ENCODE measurements around the gene ZNF496. TPM values are rescaled to one million over a fixed set of nuclear protein-coding genes. Genes with fewer than 3 reads are reported as not detected.
"Not testable (repeated sequence)": the region's sequence is repeated elsewhere in the genome, so short reads cannot be mapped to it uniquely, and the experiment has no call there.

ZNF496 gene
- total and polyA plus RNA-seq, 12 donors: 4.3 to 34.9 (median 16.4) TPM

- DNase-seq: no peak
- no peaks in the 10 kb centered on the region for H3K9me3 ChIP-seq (replicated peaks in 1 of 3)
- H3K27ac ChIP-seq: no peak overlapping the region
- intact Hi-C loops (cut with DNase I): no loop called here
- H3K4me1 ChIP-seq (replicated peaks in 1 of 2): no peaks in the 10 kb centered on the region
- H3K4me3 ChIP-seq: no peak overlapping the region
- H3K27me3 ChIP-seq: no peaks in the 10 kb centered on the region
- no peak for TF ChIP-seq POLR2A (IDR thresholded peaks at IDR 0.05)
- no peak for TF ChIP-seq CTCF (IDR thresholded peaks at IDR 0.05)
- H3K36me3 ChIP-seq (replicated peaks in 1 of 2): no peaks in the 10 kb centered on the region
These were observed 62.5 kb downstream of the ZNF496 start for GRCh38 chr1:247269133-247269532.

DNA sequence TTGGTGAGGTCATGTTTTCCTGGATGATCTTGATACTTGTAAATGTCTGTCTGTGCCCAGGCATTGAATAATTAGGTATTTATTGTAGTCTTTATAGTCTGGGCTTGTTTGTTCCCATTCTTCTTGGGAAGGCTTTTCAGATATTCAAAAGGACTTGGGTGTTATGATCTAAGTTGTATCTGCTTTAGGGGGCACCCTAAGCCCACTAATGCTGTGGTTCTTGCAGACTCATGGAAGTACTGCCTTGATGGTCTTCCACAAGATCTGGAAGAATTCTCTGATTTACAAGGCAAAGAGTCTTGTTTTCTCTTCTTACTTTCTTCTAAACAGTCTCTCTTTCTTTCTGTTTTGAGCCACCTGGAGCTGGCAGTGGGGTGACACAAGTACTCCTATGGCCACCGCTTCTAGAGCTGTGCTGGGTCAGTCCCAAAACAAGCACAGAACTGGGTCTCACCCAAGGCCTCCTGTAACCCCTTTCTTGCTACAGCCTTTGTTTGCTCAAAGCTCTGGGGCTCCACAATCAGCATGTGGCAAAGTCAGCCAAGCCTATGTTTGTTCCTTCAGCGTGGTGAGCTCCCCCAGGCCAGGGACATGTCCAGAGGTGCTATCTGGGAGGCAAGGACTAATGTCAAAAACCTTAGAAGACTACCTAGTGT lies 63.1 kb downstream of the ZNF496 start:
- H3K36me3 ChIP-seq (replicated peaks in 1 of 2): no peaks in the 10 kb centered on the region
- H3K9me3 ChIP-seq (replicated peaks in 1 of 3): peaks cover 0 to 1% (median 0%) of the 10 kb centered on the region in 3 donors
- intact Hi-C loops (cut with DNase I): no loop called here
- no peak for TF ChIP-seq POLR2A (IDR thresholded peaks at IDR 0.05)
- TF ChIP-seq CTCF (IDR thresholded peaks at IDR 0.05): no peak
- H3K27me3 ChIP-seq: no peaks in the 10 kb centered on the region
- H3K27ac ChIP-seq: no peak overlapping the region
- H3K4me1 ChIP-seq (replicated peaks in 1 of 2): no peaks in the 10 kb centered on the region
- DNase-seq: no peak
- no peak overlapping the region for H3K4me3 ChIP-seq
- WGBS, 4 donors: 67 to 100% (median 82%) methylated on average over 1 to 2 of the region's 2 CpGs

DNA sequence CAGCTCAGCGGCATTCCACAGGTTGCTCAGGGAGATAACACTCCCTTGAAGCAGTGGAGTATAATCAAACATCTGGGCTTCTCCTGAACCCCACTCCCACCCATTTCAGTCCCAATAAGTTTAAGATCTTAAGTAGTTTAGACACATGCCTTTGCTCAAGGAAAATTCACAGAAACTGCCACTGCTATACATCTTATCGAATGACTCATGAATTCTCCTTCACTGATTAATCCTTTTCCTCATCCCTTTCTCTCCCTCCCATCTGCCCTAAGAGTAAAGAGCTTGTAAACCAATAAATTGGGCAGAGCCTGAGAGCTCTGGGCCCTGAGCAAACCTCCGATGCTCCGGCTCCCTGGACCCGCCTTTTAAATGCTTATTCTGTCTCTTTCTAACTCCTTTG lies 65.6 kb downstream of the ZNF496 start:
- WGBS, 4 donors: 85 to 92% (median 87%) methylated on average over 5 of the region's 5 CpGs
- TF ChIP-seq POLR2A (IDR thresholded peaks at IDR 0.05) (no peak), CTCF (IDR thresholded peaks at IDR 0.05) (no peak)
- no peak overlapping the region for H3K27ac ChIP-seq
- no peaks in the 10 kb centered on the region for H3K27me3 ChIP-seq
- H3K4me3 ChIP-seq: no peak overlapping the region
- no peak for DNase-seq
- H3K9me3 ChIP-seq (replicated peaks in 1 of 3): peaks cover 0 to 3% (median 0%) of the 10 kb centered on the region in 3 donors
- no peaks in the 10 kb centered on the region for H3K36me3 ChIP-seq (replicated peaks in 1 of 2)
- intact Hi-C loops (cut with DNase I): no loop called here
- H3K4me1 ChIP-seq (replicated peaks in 1 of 2): no peaks in the 10 kb centered on the region

GRCh38 chr1:247255772-247256171 lies 75.9 kb downstream of the ZNF496 start, which contains the start of gene VN1R5:
TSS of gene VN1R5 (plus strand) at chr1:247256072.
- WGBS, 4 donors: 60 to 89% (median 71%) methylated on average over 1 of the region's 1 CpG
- H3K4me3 ChIP-seq; H3K27me3 ChIP-seq; H3K9me3 ChIP-seq (replicated peaks in 1 of 3); H3K4me1 ChIP-seq (replicated peaks in 1 of 2); H3K36me3 ChIP-seq (replicated peaks in 1 of 2); H3K27ac ChIP-seq; intact Hi-C loops (cut with DNase I); DNase-seq: not testable (repeated sequence)

- Histone ChIP-seq H3K27ac (no peak overlapping the region), H3K27me3 (no peaks in the 10 kb centered on the region), H3K4me1 (replicated peaks in 1 of 2) (no peaks in the 10 kb centered on the region), H3K9me3 (replicated peaks in 1 of 3) (peaks cover 0 to 5% (median 0%) of the 10 kb centered on the region in 3 donors), H3K36me3 (replicated peaks in 1 of 2) (no peaks in the 10 kb centered on the region), H3K4me3 (no peak overlapping the region)
- WGBS, 4 donors: 89 to 100% (median 96%) methylated on average over 1 of the region's 1 CpG
- intact Hi-C loops (cut with DNase I): no loop called here
- no peak for DNase-seq
- TF ChIP-seq POLR2A (IDR thresholded peaks at IDR 0.05): no peak
- TF ChIP-seq CTCF (IDR thresholded peaks at IDR 0.05): no peak
These were observed 84.1 kb downstream of the ZNF496 start for GRCh38 chr1:247247568-247247967.

All from adrenal gland (tissue), 12 donors.